ENCODE data around the gene DNAAF9. TPM values are rescaled to one million over a fixed set of nuclear protein-coding genes. Genes with fewer than 3 reads are reported as not detected.

The DNAAF9 gene
- total RNA-seq, 1 donor from 2014 or later: 34.7 TPM

DNA sequence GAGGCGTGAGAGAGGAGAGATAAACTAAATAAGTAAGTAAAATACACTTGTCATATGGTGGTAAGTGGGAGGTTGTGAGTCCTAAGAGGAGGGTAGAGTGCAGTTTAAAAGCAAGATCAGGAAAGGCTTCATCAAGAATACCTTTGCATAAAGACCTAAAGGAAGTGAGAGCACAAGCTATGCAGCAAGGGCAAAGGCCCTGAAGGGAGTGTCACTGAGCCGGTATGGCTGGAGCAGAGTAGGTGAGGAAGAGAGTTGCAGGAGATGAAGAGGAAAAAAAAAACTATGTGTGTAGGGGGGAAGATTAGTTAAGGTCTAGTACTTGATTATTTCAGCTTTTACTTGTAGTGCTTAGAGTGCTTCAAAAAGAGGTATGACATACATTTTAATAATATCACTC lies 11.0 kb downstream of the DNAAF9 start:
- Mint-ChIP-seq H3K27ac (ENCODE audit: unreplicated experiment) (no peak overlapping the region), H3K9me3 (ENCODE audit: unreplicated experiment) (peaks cover 2% of the 10 kb centered on the region), H3K4me3 (ENCODE audit: unreplicated experiment) (no peak overlapping the region), H3K4me1 (ENCODE audit: low read depth, unreplicated experiment) (no peaks in the 10 kb centered on the region), H3K36me3 (ENCODE audit: unreplicated experiment) (no peaks in the 10 kb centered on the region), H3K27me3 (ENCODE audit: unreplicated experiment) (peaks cover 2% of the 10 kb centered on the region)
- no peak for TF ChIP-seq CTCF (IDR thresholded peaks at IDR 0.05; ENCODE audit: partially characterized antibody, unreplicated experiment)
- no peak for DNase-seq

DNA sequence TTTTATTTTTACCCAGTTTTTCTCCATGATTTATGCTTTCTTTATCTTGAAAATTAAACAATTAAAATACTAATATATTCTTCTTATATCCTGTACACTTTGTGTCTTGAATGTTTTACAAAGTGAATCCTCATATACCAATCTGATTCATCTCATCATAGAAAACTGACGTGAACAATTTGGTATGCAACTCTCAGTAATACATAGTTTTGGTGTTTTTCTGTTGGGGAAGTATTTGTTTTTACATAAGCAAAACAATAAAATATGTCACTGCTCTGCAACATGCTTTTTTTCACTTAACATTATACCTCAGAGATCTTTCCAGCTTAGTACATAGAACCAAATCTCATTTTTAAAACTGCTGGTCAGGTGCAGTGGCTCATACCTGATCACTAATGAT lies 14.7 kb downstream of the DNAAF9 start:
- no peak for DNase-seq
- Mint-ChIP-seq H3K27ac (ENCODE audit: unreplicated experiment) (no peak overlapping the region), H3K36me3 (ENCODE audit: unreplicated experiment) (no peaks in the 10 kb centered on the region), H3K4me3 (ENCODE audit: unreplicated experiment) (no peak overlapping the region), H3K27me3 (ENCODE audit: unreplicated experiment) (peaks cover 2% of the 10 kb centered on the region), H3K4me1 (ENCODE audit: low read depth, unreplicated experiment) (no peaks in the 10 kb centered on the region), H3K9me3 (ENCODE audit: unreplicated experiment) (peaks cover 2% of the 10 kb centered on the region)
- no peak for TF ChIP-seq CTCF (IDR thresholded peaks at IDR 0.05; ENCODE audit: partially characterized antibody, unreplicated experiment)

DNA sequence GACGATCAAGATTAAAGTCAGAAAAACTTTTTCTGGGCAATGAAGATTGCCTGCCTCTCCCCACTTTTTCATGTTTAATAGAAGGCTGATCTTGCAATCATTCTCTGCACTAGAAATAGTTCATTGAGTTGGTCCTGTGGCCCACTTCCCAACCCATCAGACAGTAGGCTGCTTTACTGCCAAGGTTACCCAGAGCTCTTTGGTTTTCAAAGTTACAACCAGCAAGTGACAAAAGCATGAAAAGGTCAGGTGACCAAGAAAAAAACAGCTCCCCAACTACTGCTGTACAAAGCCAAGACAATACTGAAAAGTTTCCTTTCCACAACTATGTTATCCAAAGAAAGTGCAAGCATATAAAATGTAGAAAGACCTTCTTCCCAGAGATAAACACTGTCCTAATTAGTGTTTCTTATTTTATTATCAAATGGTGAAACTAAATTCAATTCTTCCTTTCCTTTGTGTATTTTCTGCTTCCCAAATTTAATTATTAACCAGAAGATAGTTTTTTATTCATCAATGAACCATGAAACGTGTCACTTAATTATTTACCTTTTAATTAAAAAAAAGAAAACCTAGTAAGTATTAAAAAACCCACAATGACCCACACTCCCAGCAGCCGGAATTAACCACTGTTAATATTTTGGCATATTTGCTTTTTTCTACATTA lies 16.6 kb downstream of the DNAAF9 start:
- peaks cover under 1% of the 10 kb centered on the region for H3K27me3 Mint-ChIP-seq (ENCODE audit: unreplicated experiment)
- no peaks in the 10 kb centered on the region for H3K36me3 Mint-ChIP-seq (ENCODE audit: unreplicated experiment)

DNA sequence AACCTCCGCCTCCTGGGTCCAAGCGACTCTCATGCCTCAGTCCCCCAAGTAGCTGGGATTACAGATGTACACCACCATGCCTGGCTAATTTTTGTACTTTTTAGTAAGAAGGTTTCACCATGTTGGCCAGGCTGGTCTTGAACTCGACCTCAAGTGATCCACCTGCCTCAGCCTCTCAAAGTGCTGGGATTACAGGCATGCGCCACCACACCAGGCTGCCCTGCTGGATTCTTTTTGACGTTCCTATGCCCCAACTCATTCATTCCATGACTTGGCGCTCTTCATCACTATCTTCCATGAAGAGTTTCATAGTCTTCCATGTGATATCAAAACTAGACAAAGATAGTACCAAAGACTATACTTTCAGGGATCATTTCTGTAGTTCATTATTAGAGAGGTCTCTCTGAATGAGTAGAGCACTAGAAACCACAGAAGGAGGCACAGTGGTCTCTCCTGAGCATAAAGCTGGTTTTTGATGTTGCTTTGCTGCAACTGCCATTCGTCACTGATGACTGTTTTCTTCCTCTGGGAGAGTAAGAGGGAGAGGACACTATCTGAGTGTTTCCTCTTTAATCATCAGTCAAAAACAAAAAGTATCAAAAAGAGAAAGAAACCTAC lies 23.5 kb downstream of the DNAAF9 start:
- no peak for TF ChIP-seq CTCF (IDR thresholded peaks at IDR 0.05; ENCODE audit: partially characterized antibody, unreplicated experiment)
- H3K27me3 Mint-ChIP-seq (ENCODE audit: unreplicated experiment): peaks cover 1% of the 10 kb centered on the region
- peaks cover 2% of the 10 kb centered on the region for H3K4me1 Mint-ChIP-seq (ENCODE audit: low read depth, unreplicated experiment)
- H3K4me3 Mint-ChIP-seq (ENCODE audit: unreplicated experiment): no peak overlapping the region
- no peak overlapping the region for H3K27ac Mint-ChIP-seq (ENCODE audit: unreplicated experiment)
- no peak for DNase-seq
- H3K36me3 Mint-ChIP-seq (ENCODE audit: unreplicated experiment): no peaks in the 10 kb centered on the region
- H3K9me3 Mint-ChIP-seq (ENCODE audit: unreplicated experiment): peaks cover 4% of the 10 kb centered on the region

More for the DNA sequence above, 16.6 kb downstream of the DNAAF9 start:
- no peak overlapping the region for H3K4me3 Mint-ChIP-seq (ENCODE audit: unreplicated experiment)
- H3K4me1 Mint-ChIP-seq (ENCODE audit: low read depth, unreplicated experiment): no peaks in the 10 kb centered on the region
- H3K27ac Mint-ChIP-seq (ENCODE audit: unreplicated experiment): no peak overlapping the region
- no peak for TF ChIP-seq CTCF (IDR thresholded peaks at IDR 0.05; ENCODE audit: partially characterized antibody, unreplicated experiment)
- DNase-seq: no peak
- peaks cover 2% of the 10 kb centered on the region for H3K9me3 Mint-ChIP-seq (ENCODE audit: unreplicated experiment)

DNA sequence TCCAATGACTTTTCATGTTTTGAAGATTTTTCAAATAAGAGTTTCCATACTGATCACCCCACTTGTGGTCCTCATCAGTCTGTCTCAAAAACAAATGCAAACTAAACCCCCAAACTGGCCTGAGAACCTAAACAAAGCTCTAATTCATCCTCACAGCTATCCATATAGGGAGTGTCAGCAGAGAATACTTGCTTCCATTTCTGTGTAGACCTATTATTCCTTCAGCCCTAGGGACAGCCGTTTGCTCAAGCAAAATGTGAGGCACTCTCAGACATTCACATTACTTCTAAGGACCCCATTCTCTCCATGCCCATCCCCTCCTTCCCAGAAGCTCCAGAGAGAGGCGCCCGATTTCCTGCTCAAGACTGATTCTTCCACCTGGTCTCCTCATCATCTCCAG lies 24.6 kb downstream of the DNAAF9 start:
- no peak for TF ChIP-seq CTCF (IDR thresholded peaks at IDR 0.05; ENCODE audit: partially characterized antibody, unreplicated experiment)
- H3K4me1 Mint-ChIP-seq (ENCODE audit: low read depth, unreplicated experiment): peaks cover 2% of the 10 kb centered on the region
- no peak for DNase-seq
- no peak overlapping the region for H3K4me3 Mint-ChIP-seq (ENCODE audit: unreplicated experiment)
- no peaks in the 10 kb centered on the region for H3K36me3 Mint-ChIP-seq (ENCODE audit: unreplicated experiment)
- peaks cover 1% of the 10 kb centered on the region for H3K27me3 Mint-ChIP-seq (ENCODE audit: unreplicated experiment)
- peaks cover 4% of the 10 kb centered on the region for H3K9me3 Mint-ChIP-seq (ENCODE audit: unreplicated experiment)
- no peak overlapping the region for H3K27ac Mint-ChIP-seq (ENCODE audit: unreplicated experiment)

Data from glutamatergic neuron (in vitro differentiated cells).